Measurements from ENCODE around the gene C6orf141. TPM values are rescaled to one million over a fixed set of nuclear protein-coding genes. Genes with fewer than 3 reads are reported as not detected.
A peak's percentile ranks its signal among the peaks of the same experiment; 100 is the strongest.

Gene C6orf141
- total RNA-seq, 1 experiment from 2014 or later: 40.1 TPM

DNA sequence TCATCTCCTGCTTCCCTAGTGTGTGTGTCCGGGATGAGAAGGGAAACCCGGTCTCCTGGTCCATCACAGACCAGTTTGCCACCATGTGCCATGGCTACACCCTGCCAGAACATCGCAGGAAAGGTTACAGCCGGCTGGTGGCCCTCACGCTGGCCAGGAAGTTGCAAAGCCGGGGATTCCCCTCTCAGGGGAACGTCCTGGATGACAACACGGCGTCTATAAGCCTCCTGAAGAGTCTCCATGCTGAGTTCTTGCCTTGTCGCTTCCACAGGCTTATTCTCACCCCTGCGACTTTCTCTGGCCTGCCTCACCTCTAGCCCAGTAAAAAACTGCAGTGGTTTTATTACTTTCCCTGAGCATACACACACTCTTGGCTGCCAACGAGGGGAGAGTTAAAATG, 23.9 kb upstream of the C6orf141 start:
- Histone ChIP-seq H3K79me2 (ENCODE audit: insufficient read depth, low read length) (no peaks in the 10 kb centered on the region), H3K4ac (ENCODE audit: low read depth, low read length) (no peak overlapping the region), H3K9ac (ENCODE audit: extremely low read depth, insufficient read length, low read length) (no peak overlapping the region), H3K18ac (ENCODE audit: insufficient read length, low read depth, low read length) (no peak overlapping the region), H3K27me3 (ENCODE audit: insufficient read depth, low read length) (no peaks in the 10 kb centered on the region), H3K23ac (ENCODE audit: insufficient read length, low read depth, low read length) (no peak overlapping the region), H2BK15ac (ENCODE audit: low read depth, low read length) (no peak overlapping the region), H3K56ac (ENCODE audit: insufficient read length, low read depth, low read length) (no peak overlapping the region), H4K91ac (ENCODE audit: insufficient read length, low read depth, low read length) (no peak overlapping the region), H2BK120ac (ENCODE audit: low read depth, low read length, poor library complexity, severe bottlenecking) (no peak overlapping the region), H4K5ac (ENCODE audit: insufficient read length, low read depth, low read length) (no peak overlapping the region), H3T11ph (ENCODE audit: low read length) (no peak overlapping the region), H4K20me1 (ENCODE audit: control insufficient read depth, insufficient read depth, insufficient read length) (no peaks in the 10 kb centered on the region), H3K9me3 (ENCODE audit: control insufficient read depth, low read depth, low read length) (no peaks in the 10 kb centered on the region), H2AK5ac (ENCODE audit: insufficient read length, low read length) (no peak overlapping the region), H2AFZ (ENCODE audit: low read length) (no peak overlapping the region), H3K4me1 (ENCODE audit: insufficient read depth, low read length) (peaks cover 7% of the 10 kb centered on the region; the same call in 1 of the 2 replicates), H3K27ac (ENCODE audit: insufficient read length, low read depth, low read length) (no peak overlapping the region), H2BK5ac (ENCODE audit: insufficient read length, low read length) (no peak overlapping the region), H3K23me2 (ENCODE audit: insufficient read length, low read depth, low read length, poor library complexity, severe bottlenecking) (no peaks in the 10 kb centered on the region), H2BK20ac (ENCODE audit: low read depth, low read length, poor library complexity, severe bottlenecking) (no peak overlapping the region), H3K79me1 (ENCODE audit: insufficient read depth, low read depth, low read length, poor library complexity, severe bottlenecking) (no peaks in the 10 kb centered on the region), H2BK12ac (ENCODE audit: insufficient read length, low read depth, low read length) (no peak overlapping the region), H4K8ac (replicated peaks; ENCODE audit: insufficient read length, low read depth, low read length) (no peak overlapping the region), H3K14ac (ENCODE audit: insufficient read depth, low read length) (0 out of 2 replicates have a peak overlapping the region, but pooled peaks have one; percentile 49), H3K4me2 (ENCODE audit: insufficient read depth, insufficient read length, low read length) (no peak overlapping the region)
- Mint-ChIP-seq H3K27me3 (ENCODE audit: low read depth) (no peaks in the 10 kb centered on the region), H3K27ac (no peak overlapping the region; a peak in 1 of 7 replicates), H3K36me3 (ENCODE audit: insufficient read depth in 1 of 3, low read depth in 3 of 3) (no peaks in the 10 kb centered on the region), H3K9me3 (no peaks in the 10 kb centered on the region), H3K4me1 (peaks cover 8 to 9% of the 10 kb centered on the region in 2 experiments), H3K4me3 (no peak overlapping the region)
- TF ChIP-seq, protein P1, sequence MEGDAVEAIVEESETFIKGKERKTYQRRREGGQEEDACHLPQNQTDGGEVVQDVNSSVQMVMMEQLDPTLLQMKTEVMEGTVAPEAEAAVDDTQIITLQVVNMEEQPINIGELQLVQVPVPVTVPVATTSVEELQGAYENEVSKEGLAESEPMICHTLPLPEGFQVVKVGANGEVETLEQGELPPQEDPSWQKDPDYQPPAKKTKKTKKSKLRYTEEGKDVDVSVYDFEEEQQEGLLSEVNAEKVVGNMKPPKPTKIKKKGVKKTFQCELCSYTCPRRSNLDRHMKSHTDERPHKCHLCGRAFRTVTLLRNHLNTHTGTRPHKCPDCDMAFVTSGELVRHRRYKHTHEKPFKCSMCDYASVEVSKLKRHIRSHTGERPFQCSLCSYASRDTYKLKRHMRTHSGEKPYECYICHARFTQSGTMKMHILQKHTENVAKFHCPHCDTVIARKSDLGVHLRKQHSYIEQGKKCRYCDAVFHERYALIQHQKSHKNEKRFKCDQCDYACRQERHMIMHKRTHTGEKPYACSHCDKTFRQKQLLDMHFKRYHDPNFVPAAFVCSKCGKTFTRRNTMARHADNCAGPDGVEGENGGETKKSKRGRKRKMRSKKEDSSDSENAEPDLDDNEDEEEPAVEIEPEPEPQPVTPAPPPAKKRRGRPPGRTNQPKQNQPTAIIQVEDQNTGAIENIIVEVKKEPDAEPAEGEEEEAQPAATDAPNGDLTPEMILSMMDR (conservative IDR thresholded peaks at IDR 0.05): no peak
- WGBS (ENCODE audit: extremely low coverage, insufficient read length, low lambda C conversion rate): no CpG with 5 or more reads among the region's 12 CpGs
- no peak for DNase-seq

All from H9 (cell line).